A549 (cell line): Measurements from ENCODE around the gene DGKH. TPM values are rescaled to one million over a fixed set of nuclear protein-coding genes. Genes with fewer than 3 reads are reported as not detected.

Source experiments
- ATAC-seq, 2 experiments: fragments of 200-7000 bp in 1 of 2; fragments of >200 bp in 1 of 2; cut with Nextera tagmentation in 1 of 2; cut with Tn5 transposase in 1 of 2; 3 replicates each; pipeline versions ENCODE4 v1.8.0 to v1.9.1; 2018 to 2020; ENCODE audit warnings: mild to moderate bottlenecking in 1 of 2, moderate library complexity in 1 of 2
- CTCF ChIA-PET: fragments of 300-600 bp; sonication (Branson Sonifier 250); formaldehyde crosslinking; extraction: SDS; loops from one replicate; lab custom pipeline; 2021; ENCODE audit warnings: antibody characterized with exemption, inconsistent platforms; lab: Yijun Ruan, JAX
- POLR2A ChIA-PET: fragments of 350-600 bp; formaldehyde crosslinking; extraction: SDS; loops from one replicate; lab custom pipeline; 2021; ENCODE audit warnings: antibody characterized with exemption, inconsistent platforms; lab: Yijun Ruan, JAX
- DNase-seq, 2 experiments: peaks; one replicate each; pipeline versions ENCODE4 v3.0.0 to v3.0.0-alpha.2; 2011 to 2016; ENCODE audit warnings: low read depth in 1 of 2, low spot score in 1 of 2
- FAIRE-seq: peaks from 2 replicates; lab custom pipeline; 2011; peaks lifted over from hg19 to GRCh38; lab: Jason Lieb, UNC
- H3K27ac ChIP-seq, 2 experiments: fragments of >200 bp; sonication (Bioruptor Twin); formaldehyde crosslinking; 3 replicates each; pipeline ENCODE4 v1.5.1; 2016 to 2017
- H3K4me1 ChIP-seq: fragments of >200 bp; sonication (Bioruptor Twin); formaldehyde crosslinking; 3 replicates; pipeline ENCODE4 v1.6.1; 2016
- H3K4me2 ChIP-seq: fragments of >200 bp; sonication (Bioruptor Twin); formaldehyde crosslinking; 3 replicates; pipeline ENCODE4 v1.6.1; 2016
- H3K4me3 ChIP-seq: fragments of >200 bp; sonication (Bioruptor Twin); formaldehyde crosslinking; 3 replicates; pipeline ENCODE4 v1.5.1; 2016
- H3K9me3 ChIP-seq: fragments of >200 bp; sonication (Bioruptor Twin); formaldehyde crosslinking; 3 replicates; pipeline ENCODE4 v1.6.1; 2016
- BHLHE40 ChIP-seq: IDR thresholded peaks from 2 replicates; pipeline ENCODE4 v1.6.1; 2012; ENCODE audit warnings: low read depth, low read length, inconsistent platforms
- CEBPB ChIP-seq, 2 experiments: fragments of >200 bp in 1 of 2; sonication (Bioruptor Twin) in 1 of 2; formaldehyde crosslinking in 1 of 2; IDR thresholded peaks; 2 replicates each; pipeline ENCODE4 v1.6.1; 2012 to 2016
- CHD2 ChIP-seq: fragments of 150-350 bp; IDR thresholded peaks from 2 replicates; pipeline ENCODE4 v1.6.1; 2014; ENCODE audit warnings: low read length; ENCODE audit not compliant: partially characterized antibody
- CHD4 ChIP-seq: fragments of 200-600 bp; sonication (generic); IDR thresholded peaks from 2 replicates; pipeline ENCODE4 v1.6.1; 2016; ENCODE audit warnings: antibody characterized with exemption, mild to moderate bottlenecking, borderline replicate concordance
- EHMT2 ChIP-seq: fragments of 200-600 bp; sonication (generic); IDR thresholded peaks from 2 replicates; pipeline ENCODE4 v1.6.1; 2016; ENCODE audit warnings: antibody characterized with exemption, low read depth, mild to moderate bottlenecking, moderate library complexity
- ESRRA ChIP-seq: fragments of 150-350 bp; IDR thresholded peaks from 2 replicates; pipeline ENCODE4 v1.6.1; 2014; ENCODE audit warnings: mild to moderate bottlenecking, low read length, borderline replicate concordance
- FOXS1 ChIP-seq: fragments of 250-450 bp; sonication (Bioruptor Pico); IDR thresholded peaks from 2 replicates; pipeline ENCODE4 v1.5.0; 2020; ENCODE audit warnings: mild to moderate bottlenecking, moderate library complexity
- GATA3 ChIP-seq: IDR thresholded peaks from 2 replicates; pipeline ENCODE4 v1.6.1; 2012; ENCODE audit warnings: borderline replicate concordance
- HEYL ChIP-seq: fragments of 250-450 bp; sonication (Bioruptor Pico); IDR thresholded peaks from 2 replicates; pipeline ENCODE4 v1.8.0; 2021; ENCODE audit warnings: mild to moderate bottlenecking, moderate library complexity
- HOXA7 ChIP-seq: fragments of 250-450 bp; sonication (Bioruptor Pico); IDR thresholded peaks from 2 replicates; pipeline ENCODE4 v1.5.0; 2020; ENCODE audit warnings: mild to moderate bottlenecking, moderate library complexity
- KDM1A ChIP-seq: fragments of 200-600 bp; sonication (generic); IDR thresholded peaks from 2 replicates; pipeline ENCODE4 v1.6.1; 2016; ENCODE audit warnings: low read depth, mild to moderate bottlenecking
- MAZ ChIP-seq: fragments of 150-350 bp; IDR thresholded peaks from 2 replicates; pipeline ENCODE4 v1.6.1; 2014; ENCODE audit warnings: antibody characterized with exemption, low read depth, low read length, borderline replicate concordance
- MYC ChIP-seq: IDR thresholded peaks from 2 replicates; pipeline ENCODE4 v1.6.1; 2012; ENCODE audit warnings: mild to moderate bottlenecking, inconsistent platforms, low read length, improper control_type of control experiment, borderline replicate concordance
- NPAS2 ChIP-seq: fragments of 250-450 bp; sonication (Bioruptor Pico); IDR thresholded peaks from 2 replicates; pipeline ENCODE4 v1.8.0; 2022; ENCODE audit warnings: mild to moderate bottlenecking, moderate library complexity, borderline replicate concordance
- PHF8 ChIP-seq: fragments of 200-600 bp; sonication (generic); IDR thresholded peaks from 2 replicates; pipeline ENCODE4 v1.6.1; 2016; ENCODE audit warnings: low read depth, mild to moderate bottlenecking, antibody characterized with exemption, moderate library complexity, borderline replicate concordance
- POLR2A ChIP-seq: IDR thresholded peaks from 2 replicates; pipeline ENCODE4 v1.6.1; 2012; ENCODE audit warnings: mild to moderate bottlenecking, low read length
- RAD21 ChIP-seq, 2 experiments: fragments of >200 bp in 1 of 2; sonication (Bioruptor Twin) in 1 of 2; formaldehyde crosslinking in 1 of 2; IDR thresholded peaks in 1 of 2; conservative IDR thresholded peaks in 1 of 2; 2 replicates in 1 of 2; 3 replicates in 1 of 2; pipeline ENCODE4 v1.6.1; 2012 to 2018; ENCODE audit warnings: inconsistent platforms in 1 of 2
- RCOR1 ChIP-seq: fragments of 150-350 bp; IDR thresholded peaks from 2 replicates; pipeline ENCODE4 v1.6.1; 2014; ENCODE audit warnings: antibody characterized with exemption, low read length, low read depth
- RFX5 ChIP-seq: fragments of 450-650 bp; IDR thresholded peaks from 2 replicates; pipeline ENCODE4 v1.7.1; 2014; ENCODE audit warnings: antibody characterized with exemption, mild to moderate bottlenecking, moderate library complexity
- RNF2 ChIP-seq: fragments of 200-600 bp; sonication (generic); IDR thresholded peaks from 2 replicates; pipeline ENCODE4 v1.6.1; 2016; ENCODE audit warnings: low read depth, mild to moderate bottlenecking, antibody characterized with exemption, moderate library complexity, borderline replicate concordance
- SMC3 ChIP-seq: fragments of >200 bp; sonication (Bioruptor Twin); formaldehyde crosslinking; IDR thresholded peaks from 3 replicates; pipeline ENCODE4 v1.6.1; 2018; ENCODE audit warnings: inconsistent platforms
- SREBF2 ChIP-seq: fragments of 450-650 bp; IDR thresholded peaks from 2 replicates; pipeline ENCODE4 v1.6.1; 2014; ENCODE audit warnings: mild to moderate bottlenecking, moderate library complexity
- TFCP2L1 ChIP-seq: fragments of 250-450 bp; sonication (Bioruptor Pico); IDR thresholded peaks from 2 replicates; pipeline ENCODE4 v1.5.0; 2021; ENCODE audit warnings: mild to moderate bottlenecking
- TP53 ChIP-seq: fragments of 250-450 bp; sonication (Bioruptor Pico); IDR thresholded peaks from 2 replicates; pipeline ENCODE4 v1.5.0; 2021; ENCODE audit warnings: mild to moderate bottlenecking, moderate library complexity
- ZC3H11A ChIP-seq: fragments of 450-650 bp; IDR thresholded peaks from 2 replicates; pipeline ENCODE4 v1.6.1; 2014; ENCODE audit warnings: antibody characterized with exemption, mild to moderate bottlenecking
- ZNF302 ChIP-seq: fragments of 250-450 bp; sonication (Bioruptor Pico); IDR thresholded peaks from 2 replicates; pipeline ENCODE4 v1.9.0; 2021; ENCODE audit warnings: inconsistent platforms, mild to moderate bottlenecking, moderate library complexity
- WGBS: methylation state at CpG from one replicate; pipeline ENCODE4 v1.1.6; 2017; ENCODE audit errors: missing lambda C conversion rate; 5-methylcytosine and 5-hydroxymethylcytosine counted together
- polyA plus RNA-seq, 4 experiments: library from polyadenylated mRNA; depleted of rRNA in 3 of 4; stranded (reverse); fragments of >200 nt; fragmentation: RNase III in 1 of 4; extraction: RNeasy Plus Mini Kit Qiagen cat#74134 plus additional on column Dnase treatment in 1 of 4; gene quantifications; 2 replicates in 3 of 4; 3 replicates in 1 of 4; pipeline ENCODE4 v1.2.3, GENCODE V29; 2011 to 2017
- TF ChIP-seq, protein P1 (sequence below): fragments of 250-450 bp; sonication (Bioruptor Pico); IDR thresholded peaks from 2 replicates; pipeline ENCODE4 v1.5.0; 2020; ENCODE audit warnings: low read depth, mild to moderate bottlenecking, moderate library complexity
- TF ChIP-seq, protein P2 (sequence below): fragments of >200 bp; sonication (Bioruptor Twin); formaldehyde crosslinking; IDR thresholded peaks from 3 replicates; pipeline ENCODE4 v1.5.1; 2016
- TF ChIP-seq, protein P3 (sequence below): IDR thresholded peaks from 2 replicates; pipeline ENCODE4 v1.6.1; 2012; ENCODE audit warnings: low read depth, borderline replicate concordance
- TF ChIP-seq, protein P4 (sequence below): fragments of 150-350 bp; IDR thresholded peaks from 2 replicates; pipeline ENCODE4 v1.6.1; 2014; ENCODE audit warnings: low read depth, mild to moderate bottlenecking, low read length
- TF ChIP-seq, protein P5 (sequence below): IDR thresholded peaks from 2 replicates; pipeline ENCODE4 v1.6.1; 2012

DGKH gene
- polyA plus RNA-seq, 2 of the 4 experiments (the other 2 are of a cell fraction) = 3.8 to 6.7 TPM

DNA sequence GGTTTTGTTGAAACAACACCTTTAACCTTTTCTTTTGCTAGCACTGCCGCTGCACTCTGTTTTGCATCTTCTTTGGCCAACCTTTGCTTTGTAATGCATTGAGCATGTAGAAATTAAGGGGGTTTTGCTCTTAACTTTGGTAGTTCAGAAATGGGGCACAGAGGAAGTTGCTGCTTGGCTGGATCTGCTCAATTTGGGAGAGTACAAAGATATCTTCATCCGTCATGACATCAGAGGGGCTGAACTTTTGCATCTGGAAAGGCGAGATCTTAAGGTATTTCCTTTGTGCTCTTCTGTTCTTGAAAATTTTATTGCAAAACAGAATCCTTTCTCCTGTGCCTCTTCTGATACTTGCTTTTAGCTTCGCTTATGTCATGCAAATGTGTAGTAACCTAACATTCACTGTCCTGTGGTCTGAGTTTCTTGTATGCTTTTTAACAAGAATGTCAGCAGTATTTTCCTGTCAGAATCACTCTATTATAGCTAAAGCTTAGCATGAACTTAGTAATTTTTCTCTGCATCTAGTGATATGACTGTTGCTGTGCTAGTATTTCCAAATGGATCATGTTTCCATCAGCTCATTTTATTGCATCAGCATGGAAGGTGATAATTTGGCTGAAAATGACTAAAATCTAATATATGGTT is 172.8 kb downstream of the DGKH start (continued):
- TF ChIP-seq TFCP2L1 = no peak
- no peak for TF ChIP-seq RCOR1
- no peak for TF ChIP-seq EHMT2
- TF ChIP-seq HEYL (CRISPR knock-in tag) = no peak
- TF ChIP-seq SMC3 = no peak
- TF ChIP-seq BHLHE40 = no peak
- TF ChIP-seq, protein P1, sequence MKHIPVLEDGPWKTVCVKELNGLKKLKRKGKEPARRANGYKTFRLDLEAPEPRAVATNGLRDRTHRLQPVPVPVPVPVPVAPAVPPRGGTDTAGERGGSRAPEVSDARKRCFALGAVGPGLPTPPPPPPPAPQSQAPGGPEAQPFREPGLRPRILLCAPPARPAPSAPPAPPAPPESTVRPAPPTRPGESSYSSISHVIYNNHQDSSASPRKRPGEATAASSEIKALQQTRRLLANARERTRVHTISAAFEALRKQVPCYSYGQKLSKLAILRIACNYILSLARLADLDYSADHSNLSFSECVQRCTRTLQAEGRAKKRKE (CRISPR knock-in tag) = no peak

DNA sequence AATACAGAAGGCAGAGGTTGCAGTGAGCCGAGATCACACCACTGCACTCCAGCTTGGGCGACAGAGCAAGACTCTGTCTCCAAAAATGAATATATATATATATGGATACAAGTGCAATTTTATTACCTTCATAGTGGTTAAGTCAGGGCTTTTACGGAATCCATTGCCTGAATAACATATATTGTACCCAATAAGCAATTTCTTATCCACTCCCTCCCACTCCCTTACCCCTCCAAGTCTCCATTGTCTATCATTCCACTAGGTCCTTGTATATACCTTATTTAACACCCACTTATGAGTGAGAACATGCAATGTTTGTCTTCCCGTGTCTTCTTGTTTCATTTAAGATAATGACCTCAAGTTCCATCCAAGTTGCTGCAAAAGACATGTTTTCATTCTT is 175.2 kb downstream of the DGKH start:
- H3K4me2 ChIP-seq = no peak overlapping the region
- POLR2A ChIA-PET = no interaction called here
- no peaks in the 10 kb centered on the region for H3K9me3 ChIP-seq
- FAIRE-seq (no peak), DNase-seq (no peak), ATAC-seq (no peak)
- H3K4me3 ChIP-seq = no peak overlapping the region
- no peak for TF ChIP-seq POLR2A
- TF ChIP-seq, protein P2, sequence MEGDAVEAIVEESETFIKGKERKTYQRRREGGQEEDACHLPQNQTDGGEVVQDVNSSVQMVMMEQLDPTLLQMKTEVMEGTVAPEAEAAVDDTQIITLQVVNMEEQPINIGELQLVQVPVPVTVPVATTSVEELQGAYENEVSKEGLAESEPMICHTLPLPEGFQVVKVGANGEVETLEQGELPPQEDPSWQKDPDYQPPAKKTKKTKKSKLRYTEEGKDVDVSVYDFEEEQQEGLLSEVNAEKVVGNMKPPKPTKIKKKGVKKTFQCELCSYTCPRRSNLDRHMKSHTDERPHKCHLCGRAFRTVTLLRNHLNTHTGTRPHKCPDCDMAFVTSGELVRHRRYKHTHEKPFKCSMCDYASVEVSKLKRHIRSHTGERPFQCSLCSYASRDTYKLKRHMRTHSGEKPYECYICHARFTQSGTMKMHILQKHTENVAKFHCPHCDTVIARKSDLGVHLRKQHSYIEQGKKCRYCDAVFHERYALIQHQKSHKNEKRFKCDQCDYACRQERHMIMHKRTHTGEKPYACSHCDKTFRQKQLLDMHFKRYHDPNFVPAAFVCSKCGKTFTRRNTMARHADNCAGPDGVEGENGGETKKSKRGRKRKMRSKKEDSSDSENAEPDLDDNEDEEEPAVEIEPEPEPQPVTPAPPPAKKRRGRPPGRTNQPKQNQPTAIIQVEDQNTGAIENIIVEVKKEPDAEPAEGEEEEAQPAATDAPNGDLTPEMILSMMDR = no peak
- TF ChIP-seq, protein P3, sequence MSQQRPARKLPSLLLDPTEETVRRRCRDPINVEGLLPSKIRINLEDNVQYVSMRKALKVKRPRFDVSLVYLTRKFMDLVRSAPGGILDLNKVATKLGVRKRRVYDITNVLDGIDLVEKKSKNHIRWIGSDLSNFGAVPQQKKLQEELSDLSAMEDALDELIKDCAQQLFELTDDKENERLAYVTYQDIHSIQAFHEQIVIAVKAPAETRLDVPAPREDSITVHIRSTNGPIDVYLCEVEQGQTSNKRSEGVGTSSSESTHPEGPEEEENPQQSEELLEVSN = no peak
- TF ChIP-seq SMC3 = no peak
- TF ChIP-seq FOXS1 (CRISPR knock-in tag) = no peak
- TF ChIP-seq TP53 (CRISPR knock-in tag) = no peak
- no peak for TF ChIP-seq RAD21 (conservative IDR thresholded peaks at IDR 0.05 in 1 of 2, IDR thresholded peaks at IDR 0.05 in 1 of 2)
- TF ChIP-seq CHD2 = no peak
- TF ChIP-seq EHMT2 = no peak
- TF ChIP-seq, protein P4, sequence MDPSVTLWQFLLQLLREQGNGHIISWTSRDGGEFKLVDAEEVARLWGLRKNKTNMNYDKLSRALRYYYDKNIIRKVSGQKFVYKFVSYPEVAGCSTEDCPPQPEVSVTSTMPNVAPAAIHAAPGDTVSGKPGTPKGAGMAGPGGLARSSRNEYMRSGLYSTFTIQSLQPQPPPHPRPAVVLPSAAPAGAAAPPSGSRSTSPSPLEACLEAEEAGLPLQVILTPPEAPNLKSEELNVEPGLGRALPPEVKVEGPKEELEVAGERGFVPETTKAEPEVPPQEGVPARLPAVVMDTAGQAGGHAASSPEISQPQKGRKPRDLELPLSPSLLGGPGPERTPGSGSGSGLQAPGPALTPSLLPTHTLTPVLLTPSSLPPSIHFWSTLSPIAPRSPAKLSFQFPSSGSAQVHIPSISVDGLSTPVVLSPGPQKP = no peak
- TF ChIP-seq ESRRA = no peak
- TF ChIP-seq RFX5 = no peak
- no peak for TF ChIP-seq MYC
- no peak for TF ChIP-seq ZNF302
- no peak for TF ChIP-seq CEBPB (IDR thresholded peaks at IDR 0.05)
- TF ChIP-seq PHF8 = no peak
- WGBS = 94% methylated on average over 4 of the region's 4 CpGs
- no peak overlapping the region for H3K27ac ChIP-seq
- H3K4me1 ChIP-seq = peaks cover 11% of the 10 kb centered on the region; the same call in 2 of the 3 replicates
- CTCF ChIA-PET = no interaction called here

DNA sequence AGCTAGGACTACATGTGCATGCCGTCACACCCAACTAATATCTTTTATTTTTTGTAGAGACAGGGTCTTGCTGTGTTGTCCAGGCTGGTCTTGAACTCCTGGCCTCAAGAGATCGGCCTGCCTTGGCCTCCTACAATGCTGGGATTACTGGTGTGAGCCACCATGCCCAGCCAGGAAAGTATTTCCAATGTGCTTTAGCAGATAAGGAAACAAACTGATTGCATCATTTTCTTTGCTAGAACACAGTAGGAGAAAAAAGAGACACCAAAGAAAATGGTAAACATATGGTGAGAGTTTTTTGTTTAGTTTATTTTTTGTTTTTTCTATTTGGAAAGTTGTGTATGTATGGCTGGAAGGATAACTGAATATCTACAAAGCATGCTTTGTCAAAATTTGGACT is 176.6 kb downstream of the DGKH start:
- 95% methylated on average over 2 of the region's 2 CpGs for WGBS
- DNase-seq = no peak
- no peak for FAIRE-seq
- POLR2A ChIA-PET = no interaction called here
- CTCF ChIA-PET = interaction anchor here (1.4 kb wide), 1 partner anchor 9 kb away, joined by 4 read pairs; no protein-coding TSS in a partner anchor
- no peak overlapping the region for H3K4me2 ChIP-seq
- peaks cover 22% of the 10 kb centered on the region for H3K4me1 ChIP-seq
- H3K27ac ChIP-seq = no peak overlapping the region
- H3K9me3 ChIP-seq = no peaks in the 10 kb centered on the region
- TF ChIP-seq PHF8 (no peak), GATA3 (no peak), NPAS2 (CRISPR knock-in tag) (no peak), SREBF2 (no peak), ZC3H11A (no peak), ZNF302 (no peak), HOXA7 (CRISPR knock-in tag) (no peak), KDM1A (no peak), MAZ (no peak), CHD4 (no peak), RNF2 (no peak)
- TF ChIP-seq, protein P3 = no peak
- TF ChIP-seq, protein P5, sequence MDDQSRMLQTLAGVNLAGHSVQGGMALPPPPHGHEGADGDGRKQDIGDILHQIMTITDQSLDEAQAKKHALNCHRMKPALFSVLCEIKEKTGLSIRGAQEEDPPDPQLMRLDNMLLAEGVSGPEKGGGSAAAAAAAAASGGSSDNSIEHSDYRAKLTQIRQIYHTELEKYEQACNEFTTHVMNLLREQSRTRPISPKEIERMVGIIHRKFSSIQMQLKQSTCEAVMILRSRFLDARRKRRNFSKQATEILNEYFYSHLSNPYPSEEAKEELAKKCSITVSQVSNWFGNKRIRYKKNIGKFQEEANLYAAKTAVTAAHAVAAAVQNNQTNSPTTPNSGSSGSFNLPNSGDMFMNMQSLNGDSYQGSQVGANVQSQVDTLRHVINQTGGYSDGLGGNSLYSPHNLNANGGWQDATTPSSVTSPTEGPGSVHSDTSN = no peak
- TF ChIP-seq, all 56 proteins: peak for 0
- no peak for ATAC-seq
- H3K4me3 ChIP-seq = no peak overlapping the region
